GM13977 (cell line): ENCODE data around the gene ARHGAP15.

ENCODE experiments used
- DNase-seq: peaks from one replicate; pipeline ENCODE4 v3.0.0; 2012; ENCODE audit warnings: low spot score
- CTCF ChIP-seq: IDR thresholded peaks from 2 replicates; pipeline ENCODE4 v1.5.1; 2012; ENCODE audit warnings: mild to moderate bottlenecking, control low read depth; ENCODE audit not compliant: insufficient read depth; ENCODE audit errors: extremely low read depth, missing control alignments
- in situ Hi-C: fragments of 300-500 bp; cut with MboI; formaldehyde crosslinking; loops from one replicate; pipeline ENCODE4 v1.12.0; 2022; ENCODE audit warnings: low sequenced_read_pairs, low pct_unique_long_range_greater_than_20kb, mixed read lengths, inconsistent platforms; ENCODE audit not compliant: unreplicated experiment

The ARHGAP15 gene

GRCh38 chr2:143481237-143481623, 352.0 kb downstream of the ARHGAP15 start:
- TF ChIP-seq CTCF = no peak
- DNase-seq = no peak
- in situ Hi-C loops = no loop called here

DNA sequence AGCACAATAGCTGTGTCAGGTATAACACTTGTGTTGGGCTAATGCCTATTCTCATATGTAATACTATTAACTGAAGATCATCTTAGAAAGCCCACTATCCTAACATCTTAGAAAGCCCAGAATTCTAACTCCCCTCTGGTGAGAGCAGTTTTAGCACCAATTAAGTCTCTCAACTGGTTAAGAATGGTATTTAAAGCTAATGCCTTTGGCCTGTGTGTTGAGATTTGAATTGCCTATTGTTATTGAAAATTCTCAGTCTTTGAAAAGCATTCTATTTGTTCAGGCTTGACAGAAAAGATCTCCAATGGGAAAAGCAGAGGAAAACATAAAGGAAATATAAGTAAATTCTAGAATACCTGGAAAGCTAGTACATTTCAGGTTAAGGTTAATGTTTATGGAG, 352.5 kb downstream of the ARHGAP15 start:
- DNase-seq = no peak
- TF ChIP-seq CTCF = no peak
- in situ Hi-C loops = no loop called here

DNA sequence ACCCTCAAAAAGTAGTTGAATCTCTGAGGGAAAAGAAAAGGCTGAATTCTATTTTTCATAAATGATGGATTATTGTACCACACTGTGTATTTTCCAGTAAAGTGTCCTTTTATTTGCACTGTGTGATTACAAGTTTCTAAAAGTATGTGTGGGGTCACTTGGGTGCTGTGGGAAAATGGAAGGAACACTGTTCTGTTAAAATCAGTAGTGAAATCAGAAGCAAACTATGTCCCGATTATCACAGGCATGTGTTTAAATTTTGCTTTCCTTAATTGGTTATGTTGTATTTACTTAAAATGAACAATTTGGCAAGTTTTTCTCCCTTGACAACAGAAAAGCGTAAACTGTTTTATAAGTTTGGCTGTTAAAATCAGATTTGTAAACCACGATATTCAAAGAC, 353.1 kb downstream of the ARHGAP15 start:
- no peak for TF ChIP-seq CTCF
- in situ Hi-C loops = no loop called here

GRCh38 chr2:143482771-143483170, 353.6 kb downstream of the ARHGAP15 start:
- DNase-seq = no peak
- no peak for TF ChIP-seq CTCF
- in situ Hi-C loops = no loop called here

More for the DNA sequence above, 353.1 kb downstream of the ARHGAP15 start:
- no peak for DNase-seq

DNA sequence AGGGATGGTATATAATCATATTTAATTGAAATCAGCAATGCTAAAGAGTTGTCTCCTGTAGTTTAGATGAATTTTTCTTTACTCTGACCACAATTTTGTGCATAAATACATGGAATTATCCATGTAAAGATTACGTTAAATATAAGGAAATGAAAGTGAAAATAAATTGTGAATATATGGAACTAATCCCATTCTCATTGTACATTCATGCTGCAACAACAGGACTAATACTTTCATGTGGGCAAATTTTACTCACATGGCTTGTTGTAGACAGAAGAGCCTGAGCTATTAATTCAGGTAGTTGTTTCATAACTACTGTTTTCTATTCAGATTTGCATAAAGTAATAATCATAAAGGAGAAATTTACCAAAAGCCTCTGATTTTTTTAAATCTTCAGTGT, 357.8 kb downstream of the ARHGAP15 start:
- TF ChIP-seq CTCF = no peak
- in situ Hi-C loops = no loop called here
- no peak for DNase-seq

GRCh38 chr2:143489145-143489544, 359.9 kb downstream of the ARHGAP15 start:
- DNase-seq = no peak
- TF ChIP-seq CTCF = no peak
- in situ Hi-C loops = no loop called here

DNA sequence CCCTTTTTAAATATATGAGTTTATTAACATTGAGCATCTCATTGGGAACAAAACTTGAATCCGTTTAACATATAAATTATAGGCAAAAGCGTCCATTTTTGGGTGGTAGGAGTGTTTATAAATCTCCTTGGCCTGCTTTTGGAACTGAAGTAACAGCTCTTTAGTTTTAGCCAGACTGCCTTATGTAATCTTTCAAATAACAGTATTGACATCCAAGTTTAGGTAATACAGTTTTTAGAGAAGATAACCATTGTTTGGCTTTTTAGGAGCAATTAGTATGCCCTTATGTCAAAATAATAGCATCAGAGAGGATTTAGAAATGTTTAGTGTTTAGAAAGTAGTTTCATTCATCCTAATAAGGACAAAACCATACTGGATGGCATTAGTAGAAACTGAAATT, 361.9 kb downstream of the ARHGAP15 start:
- TF ChIP-seq CTCF = no peak
- no peak for DNase-seq
- in situ Hi-C loops = no loop called here
